ENCODE results near the gene CNTNAP2. TPM values are rescaled to one million over a fixed set of nuclear protein-coding genes. Genes with fewer than 3 reads are reported as not detected.

CNTNAP2 gene
- total RNA-seq, 2 experiments from 2014 or later = not detected

GRCh38 chr7:147564786-147565476 lies 1448.3 kb downstream of the CNTNAP2 start:
- Mint-ChIP-seq H3K27ac (no peak overlapping the region), H3K36me3 (no peaks in the 10 kb centered on the region), H3K27me3 (no peaks in the 10 kb centered on the region), H3K9me3 (peaks cover 15% of the 10 kb centered on the region), H3K4me1 (ENCODE audit: low read depth) (no peaks in the 10 kb centered on the region), H3K4me3 (no peak overlapping the region)
- CTCF ChIA-PET = no interaction called here
- no peak for DNase-seq
- intact Hi-C loops (cut with micrococcal nuclease) = no loop called here
- POLR2A ChIA-PET = no interaction called here

GRCh38 chr7:147567043-147567442 lies 1450.4 kb downstream of the CNTNAP2 start:
- intact Hi-C loops (cut with micrococcal nuclease) = no loop called here

GRCh38 chr7:147569116-147569913 lies 1452.7 kb downstream of the CNTNAP2 start:
- Mint-ChIP-seq H3K27me3 (no peaks in the 10 kb centered on the region), H3K4me3 (no peak overlapping the region), H3K27ac (no peak overlapping the region), H3K36me3 (no peaks in the 10 kb centered on the region), H3K9me3 (peaks cover 13% of the 10 kb centered on the region), H3K4me1 (ENCODE audit: low read depth) (no peaks in the 10 kb centered on the region)
- ChIA-PET POLR2A (no interaction called here), CTCF (no interaction called here)
- intact Hi-C loops (cut with micrococcal nuclease) = no loop called here
- no peak for DNase-seq

More at GRCh38 chr7:147567043-147567442, 1450.4 kb downstream of the CNTNAP2 start:
- no peaks in the 10 kb centered on the region for H3K36me3 Mint-ChIP-seq
- H3K27ac Mint-ChIP-seq = no peak overlapping the region
- H3K9me3 Mint-ChIP-seq = peaks cover 15% of the 10 kb centered on the region
- no peak overlapping the region for H3K4me3 Mint-ChIP-seq
- POLR2A ChIA-PET = no interaction called here
- CTCF ChIA-PET = no interaction called here
- no peaks in the 10 kb centered on the region for H3K4me1 Mint-ChIP-seq (ENCODE audit: low read depth)
- no peaks in the 10 kb centered on the region for H3K27me3 Mint-ChIP-seq
- no peak for DNase-seq

GRCh38 chr7:147570390-147570789 lies 1453.8 kb downstream of the CNTNAP2 start:
- peaks cover 11% of the 10 kb centered on the region for H3K9me3 Mint-ChIP-seq
- ChIA-PET CTCF (no interaction called here), POLR2A (no interaction called here)
- H3K4me1 Mint-ChIP-seq (ENCODE audit: low read depth) = no peaks in the 10 kb centered on the region
- no peaks in the 10 kb centered on the region for H3K36me3 Mint-ChIP-seq
- no peak for DNase-seq
- H3K27ac Mint-ChIP-seq = no peak overlapping the region
- intact Hi-C loops (cut with micrococcal nuclease) = no loop called here
- no peak overlapping the region for H3K4me3 Mint-ChIP-seq
- H3K27me3 Mint-ChIP-seq = no peaks in the 10 kb centered on the region

GRCh38 chr7:147571436-147572185 lies 1455.0 kb downstream of the CNTNAP2 start:
- Mint-ChIP-seq H3K27ac (no peak overlapping the region), H3K9me3 (peaks cover 6% of the 10 kb centered on the region), H3K27me3 (no peaks in the 10 kb centered on the region), H3K4me3 (no peak overlapping the region), H3K36me3 (no peaks in the 10 kb centered on the region), H3K4me1 (ENCODE audit: low read depth) (no peaks in the 10 kb centered on the region)
- intact Hi-C loops (cut with micrococcal nuclease) = no loop called here
- no peak for DNase-seq
- POLR2A ChIA-PET = no interaction called here
- CTCF ChIA-PET = no interaction called here

GRCh38 chr7:147578196-147578595 lies 1461.6 kb downstream of the CNTNAP2 start:
- intact Hi-C loops (cut with micrococcal nuclease) = no loop called here
- DNase-seq = no peak
- H3K9me3 Mint-ChIP-seq = no peaks in the 10 kb centered on the region
- ChIA-PET CTCF (no interaction called here), POLR2A (no interaction called here)
- H3K27ac Mint-ChIP-seq = no peak overlapping the region
- no peaks in the 10 kb centered on the region for H3K36me3 Mint-ChIP-seq
- H3K4me1 Mint-ChIP-seq (ENCODE audit: low read depth) = no peaks in the 10 kb centered on the region
- no peak overlapping the region for H3K4me3 Mint-ChIP-seq
- no peaks in the 10 kb centered on the region for H3K27me3 Mint-ChIP-seq

- H3K4me3 Mint-ChIP-seq = no peak overlapping the region
- H3K9me3 Mint-ChIP-seq = no peaks in the 10 kb centered on the region
- CTCF ChIA-PET = no interaction called here
- H3K4me1 Mint-ChIP-seq (ENCODE audit: low read depth) = no peaks in the 10 kb centered on the region
- POLR2A ChIA-PET = no interaction called here
- DNase-seq = no peak
- H3K36me3 Mint-ChIP-seq = no peaks in the 10 kb centered on the region
- H3K27ac Mint-ChIP-seq = no peak overlapping the region
- intact Hi-C loops (cut with micrococcal nuclease) = no loop called here
- no peaks in the 10 kb centered on the region for H3K27me3 Mint-ChIP-seq
These were observed 1462.5 kb downstream of the CNTNAP2 start for GRCh38 chr7:147579148-147579547.

- Mint-ChIP-seq H3K4me1 (ENCODE audit: low read depth) (no peaks in the 10 kb centered on the region), H3K27me3 (no peaks in the 10 kb centered on the region)
- CTCF ChIA-PET = no interaction called here
These were observed 1468.2 kb downstream of the CNTNAP2 start for GRCh38 chr7:147584771-147585193.

GRCh38 chr7:147586110-147586509 lies 1469.5 kb downstream of the CNTNAP2 start:
- H3K36me3 Mint-ChIP-seq = no peaks in the 10 kb centered on the region
- H3K4me1 Mint-ChIP-seq (ENCODE audit: low read depth) = no peaks in the 10 kb centered on the region
- no peaks in the 10 kb centered on the region for H3K9me3 Mint-ChIP-seq
- ChIA-PET POLR2A (no interaction called here), CTCF (no interaction called here)
- H3K27me3 Mint-ChIP-seq = no peaks in the 10 kb centered on the region
- intact Hi-C loops (cut with micrococcal nuclease) = no loop called here
- DNase-seq = no peak
- no peak overlapping the region for H3K4me3 Mint-ChIP-seq
- H3K27ac Mint-ChIP-seq = no peak overlapping the region

More at GRCh38 chr7:147584771-147585193, 1468.2 kb downstream of the CNTNAP2 start:
- Mint-ChIP-seq H3K36me3 (no peaks in the 10 kb centered on the region), H3K9me3 (no peaks in the 10 kb centered on the region), H3K4me3 (no peak overlapping the region), H3K27ac (no peak overlapping the region)
- POLR2A ChIA-PET = no interaction called here
- intact Hi-C loops (cut with micrococcal nuclease) = no loop called here
- DNase-seq = no peak

GRCh38 chr7:147586526-147586925 lies 1469.9 kb downstream of the CNTNAP2 start:
- Mint-ChIP-seq H3K4me1 (ENCODE audit: low read depth) (no peaks in the 10 kb centered on the region), H3K27ac (no peak overlapping the region), H3K27me3 (no peaks in the 10 kb centered on the region), H3K4me3 (no peak overlapping the region), H3K9me3 (no peaks in the 10 kb centered on the region), H3K36me3 (no peaks in the 10 kb centered on the region)
- intact Hi-C loops (cut with micrococcal nuclease) = no loop called here
- no peak for DNase-seq
- CTCF ChIA-PET = no interaction called here
- POLR2A ChIA-PET = no interaction called here

- Mint-ChIP-seq H3K4me1 (ENCODE audit: low read depth) (no peaks in the 10 kb centered on the region), H3K9me3 (peaks cover 4% of the 10 kb centered on the region), H3K4me3 (no peak overlapping the region), H3K36me3 (no peaks in the 10 kb centered on the region), H3K27ac (no peak overlapping the region), H3K27me3 (no peaks in the 10 kb centered on the region)
- intact Hi-C loops (cut with micrococcal nuclease) = no loop called here
- CTCF ChIA-PET = no interaction called here
- DNase-seq = no peak
- POLR2A ChIA-PET = no interaction called here
These were observed 1476.9 kb downstream of the CNTNAP2 start for GRCh38 chr7:147593271-147594057.

GRCh38 chr7:147595042-147595441 lies 1478.4 kb downstream of the CNTNAP2 start:
- Mint-ChIP-seq H3K27me3 (no peaks in the 10 kb centered on the region), H3K4me1 (ENCODE audit: low read depth) (no peaks in the 10 kb centered on the region), H3K27ac (no peak overlapping the region), H3K36me3 (no peaks in the 10 kb centered on the region), H3K4me3 (no peak overlapping the region), H3K9me3 (peaks cover 8% of the 10 kb centered on the region)
- DNase-seq = no peak
- intact Hi-C loops (cut with micrococcal nuclease) = no loop called here
- ChIA-PET POLR2A (no interaction called here), CTCF (no interaction called here)
